HepG2 (cell line): ENCODE measurements around the gene TTC22. TPM values are rescaled to one million over a fixed set of nuclear protein-coding genes. Genes with fewer than 3 reads are reported as not detected.

Source experiments
- ATAC-seq: fragments of 200-7000 bp; cut with Tn5 transposase; 3 replicates; pipeline ENCODE4 v1.9.1; 2020; ENCODE audit warnings: mild to moderate bottlenecking, moderate library complexity
- BruUV-seq: library from RNA; stranded (reverse); fragments of 400-500 nt; replicated peaks from 2 replicates; lab custom pipeline; 2021; lab: Mats Ljungman, UMichigan
- CTCF ChIA-PET: fragments of 300-600 bp; formaldehyde crosslinking; extraction: SDS; loops from one replicate; lab custom pipeline; 2021; ENCODE audit warnings: low total read pairs, inconsistent platforms, low intra/inter-chr PET ratio; lab: Yijun Ruan, JAX
- POLR2A ChIA-PET: fragments of 350-600 bp; sonication (Branson Sonifier 250); formaldehyde crosslinking; loops from one replicate; lab custom pipeline; 2020; ENCODE audit warnings: antibody characterized with exemption, inconsistent platforms; lab: Yijun Ruan, JAX
- DNase-seq: peaks from one replicate; pipeline ENCODE4 v3.0.0-alpha.2; 2015; ENCODE audit warnings: low spot score
- FAIRE-seq: peaks from 3 replicates; lab custom pipeline; 2011; peaks lifted over from hg19 to GRCh38; lab: Jason Lieb, UNC
- H2AFZ ChIP-seq: one replicate; pipeline ENCODE4 v1.6.1; 2011; ENCODE audit warnings: low read length, inconsistent platforms
- H3K27ac ChIP-seq: fragments of 300-600 bp; 3 replicates; pipeline ENCODE4 v1.8.0; 2011; ENCODE audit warnings: mixed run types, mild to moderate bottlenecking, mixed read lengths, low read length, inconsistent platforms; ENCODE audit not compliant: insufficient read depth; ENCODE audit errors: extremely low read length
- H3K27me3 ChIP-seq, 2 experiments: fragments of 200-600 bp in 1 of 2; 2 replicates in 1 of 2; 3 replicates in 1 of 2; pipeline versions ENCODE4 v1.6.0 to v1.8.0; 2011; ENCODE audit warnings: low read length in 2 of 2, mild to moderate bottlenecking in 2 of 2, moderate library complexity in 2 of 2, inconsistent platforms in 1 of 2; ENCODE audit not compliant: insufficient read depth in 2 of 2, control insufficient read depth in 1 of 2
- H3K36me3 ChIP-seq, 2 experiments: fragments of 200-600 bp in 1 of 2; replicated peaks in 1 of 2; 2 replicates in 1 of 2; 3 replicates in 1 of 2; pipeline versions ENCODE4 v1.5.1 to v1.8.0; 2011; ENCODE audit warnings: low read length in 2 of 2, inconsistent platforms in 1 of 2; ENCODE audit not compliant: insufficient read depth in 2 of 2, control insufficient read depth in 1 of 2
- H3K4me1 ChIP-seq: 2 replicates; pipeline ENCODE4 v1.5.1; 2012; ENCODE audit warnings: low read length, inconsistent platforms; ENCODE audit not compliant: insufficient read depth
- H3K4me2 ChIP-seq: 2 replicates; pipeline ENCODE4 v1.6.0; 2011; ENCODE audit warnings: low read depth, low read length, inconsistent platforms
- H3K4me3 ChIP-seq, 3 experiments: fragments of 200-600 bp in 1 of 3; sonication (generic), shearing (Covaris generic) in 1 of 3; replicated peaks in 1 of 3; 2 replicates each; pipeline ENCODE4 v1.5.1; 2011 to 2016; ENCODE audit warnings: low read length in 3 of 3, inconsistent platforms in 2 of 3, low read depth in 2 of 3, mild to moderate bottlenecking in 2 of 3, control low read depth in 1 of 3, mixed read lengths in 1 of 3; ENCODE audit not compliant: insufficient read depth in 1 of 3
- H3K79me2 ChIP-seq: one replicate; pipeline ENCODE4 v1.6.1; 2011; ENCODE audit warnings: low read length, inconsistent platforms; ENCODE audit not compliant: insufficient read depth
- H3K9ac ChIP-seq: 2 replicates; pipeline ENCODE4 v1.6.0; 2011; ENCODE audit warnings: mild to moderate bottlenecking, low read depth, low read length, inconsistent platforms; ENCODE audit not compliant: insufficient read depth
- H3K9me3 ChIP-seq: 2 replicates; pipeline ENCODE4 v1.5.1; 2012; ENCODE audit warnings: mild to moderate bottlenecking, low read length
- H4K20me1 ChIP-seq: 2 replicates; pipeline ENCODE4 v1.6.0; 2011; ENCODE audit warnings: inconsistent platforms, mild to moderate bottlenecking, low read length, moderate library complexity; ENCODE audit not compliant: insufficient read depth
- ARHGAP35 ChIP-seq: sonication (generic); formaldehyde crosslinking; IDR thresholded peaks from 2 replicates; pipeline ENCODE4 v1.9.0; 2022; ENCODE audit warnings: mild to moderate bottlenecking, inconsistent platforms, moderate library complexity, missing genetic modification reagents, borderline replicate concordance
- CEBPB ChIP-seq: IDR thresholded peaks from 2 replicates; pipeline ENCODE4 v1.6.1; 2011; ENCODE audit warnings: low read depth, low read length, improper control_type of control experiment, borderline replicate concordance
- CENPX ChIP-seq: sonication (generic); formaldehyde crosslinking; IDR thresholded peaks from 2 replicates; pipeline ENCODE4 v1.9.0; 2021; ENCODE audit warnings: mild to moderate bottlenecking, missing genetic modification reagents, moderate library complexity
- ZFYVE20 ChIP-seq: sonication (generic); formaldehyde crosslinking; IDR thresholded peaks from 2 replicates; pipeline ENCODE4 v1.8.0; 2023; ENCODE audit warnings: low read depth, mild to moderate bottlenecking, moderate library complexity, missing genetic modification reagents, borderline replicate concordance
- ZNF768 ChIP-seq: sonication (generic); formaldehyde crosslinking; IDR thresholded peaks from 2 replicates; pipeline ENCODE4 v1.4.0; 2020; ENCODE audit warnings: missing genetic modification reagents
- ZSCAN20 ChIP-seq: sonication (generic); formaldehyde crosslinking; IDR thresholded peaks from 2 replicates; pipeline ENCODE4 v1.4.0; 2020; ENCODE audit warnings: missing genetic modification reagents, mild to moderate bottlenecking, borderline replicate concordance
- WGBS: methylation state at CpG from one replicate; pipeline ENCODE4 v1.1.6; 2017; ENCODE audit warnings: low lambda C conversion rate; 5-methylcytosine and 5-hydroxymethylcytosine counted together
- in situ Hi-C: cut with HindIII; loops from 2 replicates; pipeline ENCODE4 v1.10.0; 2017; ENCODE audit warnings: low pct_unique_long_range_greater_than_20kb; ENCODE audit not compliant: extremely low pct_ligation_motif_present
- intact Hi-C: fragments of 100-400 bp; cut with micrococcal nuclease; formaldehyde crosslinking; loops from one replicate; pipeline ENCODE4 v1.10.0; 2022; ENCODE audit not compliant: unreplicated experiment
- polyA plus RNA-seq, 8 experiments: library from polyadenylated mRNA; depleted of rRNA in 3 of 8; stranded (reverse) in 7 of 8; unstranded in 1 of 8; fragments of >200 nt; fragmentation: Illumina TruSeq in 4 of 8; extraction: Trizol in 4 of 8; gene quantifications; 2 replicates each; pipeline versions ENCODE4 v1.2.1 to v1.2.3, GENCODE V29; 2011 to 2016; ENCODE audit warnings: low read depth in 4 of 8, missing spikeins in 1 of 8, mixed read lengths in 1 of 8; ENCODE audit not compliant: insufficient read depth in 1 of 8
- total RNA-seq, 5 experiments: library from RNA; depleted of rRNA; stranded (reverse); fragments of >200 nt; fragmentation: Illumina TruSeq; extraction: Trizol; gene quantifications; 2 replicates each; pipeline ENCODE4 v1.2.3, GENCODE V29; 2016; ENCODE audit warnings: low read depth in 1 of 5

The TTC22 gene
- total and polyA plus RNA-seq, 2 of the 13 experiments (the other 11 are each of a cell fraction or from before 2014, with no cell fraction given), result not detected

DNA sequence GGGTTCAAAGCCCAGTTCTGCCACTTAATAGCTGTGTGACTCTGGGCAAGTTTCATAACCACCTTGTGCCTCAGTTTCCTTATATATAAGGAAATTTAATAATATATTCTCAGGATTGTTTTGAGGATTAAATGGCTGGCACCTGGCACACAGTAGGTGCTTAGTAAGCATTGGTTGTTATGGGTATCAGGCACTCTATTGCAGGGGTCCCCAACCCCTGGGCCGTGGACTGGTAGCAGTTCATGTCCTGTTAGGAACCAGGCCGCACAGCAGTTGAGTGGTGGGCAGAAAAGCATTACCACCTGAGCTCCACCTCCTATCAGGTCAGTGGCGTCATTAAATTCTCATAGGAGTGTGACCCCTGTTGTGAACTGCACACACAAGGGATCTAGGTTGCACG lies 55.3 kb downstream of the TTC22 start:
- 80% methylated on average over 1 of the region's 4 CpGs for WGBS
- ChIA-PET POLR2A (no interaction called here), CTCF (no interaction called here)

DNA sequence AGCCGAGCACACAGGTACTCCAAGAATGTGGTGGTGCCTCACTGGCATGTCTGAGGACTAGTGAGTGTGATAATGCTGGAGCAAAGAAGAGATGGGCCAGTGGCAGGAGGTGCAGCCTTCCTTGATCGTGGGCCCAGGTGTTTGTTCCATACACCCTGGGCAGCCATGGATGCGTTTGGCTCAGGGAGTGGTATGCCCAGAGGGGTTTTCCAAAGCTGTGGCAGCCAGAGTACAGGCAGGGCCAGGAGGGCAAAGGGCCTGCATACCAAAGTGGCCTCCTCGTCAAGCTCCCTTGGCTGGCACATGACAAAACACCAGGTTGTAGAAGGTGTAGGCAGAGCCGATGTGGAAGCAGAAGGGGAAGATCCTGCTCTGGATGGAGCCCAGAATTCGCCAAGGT lies 55.8 kb downstream of the TTC22 start:
- Histone ChIP-seq H3K4me3 (no peak overlapping the region), H3K9ac (no peak overlapping the region), H3K4me2 (no peak overlapping the region)
- no peak for ATAC-seq
- TF ChIP-seq ZSCAN20 (CRISPR knock-in tag) (no peak), CEBPB (no peak)
- TF ChIP-seq, all 625 proteins: peak for 0
- Histone ChIP-seq H3K9me3 (no peaks in the 10 kb centered on the region), H3K36me3 (peaks cover 15 to 27% of the 10 kb centered on the region in 2 experiments), H3K27ac (no peak overlapping the region), H4K20me1 (peaks cover 2% of the 10 kb centered on the region; the same call in 1 of the 2 replicates), H3K79me2 (no peaks in the 10 kb centered on the region), H2AFZ (no peak overlapping the region), H3K27me3 (no peaks in the 10 kb centered on the region; a peak in 1 of 5 replicates), H3K4me1 (no peaks in the 10 kb centered on the region)
- in situ Hi-C loops (no loop called here), intact Hi-C loops (no loop called here)
- POLR2A ChIA-PET, result no interaction called here
- DNase-seq (no peak), FAIRE-seq (no peak)
- CTCF ChIA-PET, result no interaction called here
- WGBS, result 69% methylated on average over 6 of the region's 6 CpGs
- BruUV-seq, result no TSS peak

More for the DNA sequence above, 55.3 kb downstream of the TTC22 start:
- in situ Hi-C loops (no loop called here), intact Hi-C loops (no loop called here)
- TF ChIP-seq ZFYVE20 (CRISPR knock-in tag), result no peak
- no peak for TF ChIP-seq CENPX
- no peak for TF ChIP-seq ARHGAP35 (CRISPR knock-in tag)
- TF ChIP-seq ZNF768 (CRISPR knock-in tag), result no peak
- Histone ChIP-seq H3K4me3 (no peak overlapping the region), H2AFZ (no peak overlapping the region), H3K27me3 (no peaks in the 10 kb centered on the region; a peak in 1 of 5 replicates), H3K9me3 (no peaks in the 10 kb centered on the region), H3K27ac (no peak overlapping the region), H3K4me2 (no peak overlapping the region), H3K79me2 (no peaks in the 10 kb centered on the region), H3K36me3 (peaks cover 12 to 21% of the 10 kb centered on the region in 2 experiments), H3K9ac (no peak overlapping the region), H3K4me1 (no peaks in the 10 kb centered on the region), H4K20me1 (peaks cover 2% of the 10 kb centered on the region; the same call in 1 of the 2 replicates)
- no peak for DNase-seq
- BruUV-seq, result no TSS peak
- FAIRE-seq, result no peak
- no peak for ATAC-seq
